Measurements from ENCODE around the gene TAS2R38.

Gene TAS2R38

GRCh38 chr7:141975806-141976523, 2.4 kb upstream of the TAS2R38 start:
- DNase-seq (ENCODE audit: low spot score): peak; percentile 40

GRCh38 chr7:141974831-141975230, 1.3 kb upstream of the TAS2R38 start:
- DNase-seq (ENCODE audit: low spot score): no peak

GRCh38 chr7:141960687-141961422, 12.7 kb downstream of the TAS2R38 start:
- DNase-seq (ENCODE audit: low spot score): peak; percentile 23

- no peak for DNase-seq (ENCODE audit: low spot score)
These were observed 17.5 kb downstream of the TAS2R38 start for GRCh38 chr7:141956084-141956483.

GRCh38 chr7:141954334-141954733, 19.2 kb downstream of the TAS2R38 start:
- no peak for DNase-seq (ENCODE audit: low spot score)

GRCh38 chr7:141952461-141952860, 21.1 kb downstream of the TAS2R38 start:
- no peak for DNase-seq (ENCODE audit: low spot score)

GRCh38 chr7:141950806-141951205, 22.8 kb downstream of the TAS2R38 start:
- no peak for DNase-seq (ENCODE audit: low spot score)

GRCh38 chr7:141949911-141950310, 23.7 kb downstream of the TAS2R38 start:
- no peak for DNase-seq (ENCODE audit: low spot score)

- DNase-seq (ENCODE audit: low spot score): no peak
These were observed 24.1 kb downstream of the TAS2R38 start for GRCh38 chr7:141949451-141949850.

GRCh38 chr7:141949021-141949420, 24.6 kb downstream of the TAS2R38 start:
- no peak for DNase-seq (ENCODE audit: low spot score)

- DNase-seq (ENCODE audit: low spot score): no peak
These were observed 26.8 kb downstream of the TAS2R38 start, which contains the start of gene CLEC5A for GRCh38 chr7:141946796-141947195. TSS of gene CLEC5A (minus strand) at chr7:141946974. CDS start at chr7:141946292, 682 bp downstream.

GRCh38 chr7:141945356-141945755, 28.2 kb downstream of the TAS2R38 start:
- DNase-seq (ENCODE audit: low spot score): no peak

GRCh38 chr7:141944811-141945210, 28.8 kb downstream of the TAS2R38 start:
- no peak for DNase-seq (ENCODE audit: low spot score)

GRCh38 chr7:141943846-141944245, 29.7 kb downstream of the TAS2R38 start:
- no peak for DNase-seq (ENCODE audit: low spot score)

- no peak for DNase-seq (ENCODE audit: low spot score)
These were observed 32.5 kb downstream of the TAS2R38 start for GRCh38 chr7:141941075-141941474.

- no peak for DNase-seq (ENCODE audit: low spot score)
These were observed 43.4 kb downstream of the TAS2R38 start for GRCh38 chr7:141930211-141930610.

- no peak for DNase-seq (ENCODE audit: low spot score)
These were observed 44.8 kb downstream of the TAS2R38 start for GRCh38 chr7:141928845-141929195.

GRCh38 chr7:141928146-141928844, 45.3 kb downstream of the TAS2R38 start:
- no peak for DNase-seq (ENCODE audit: low spot score)
